DOHH2 (cell line): Measurements from ENCODE around the gene PRKAA1.
A peak's percentile ranks its signal among the peaks of the same experiment; 100 is the strongest.
"Not testable (repeated sequence)": the region's sequence is repeated elsewhere in the genome, so short reads cannot be mapped to it uniquely, and the experiment has no call there.

Experiments used
- H3F3A ChIP-seq: fragments of 200-600 bp; sonication (generic), shearing (Covaris generic); 2 replicates; pipeline ENCODE4 v1.6.0; 2016; ENCODE audit warnings: antibody characterized with exemption, mild to moderate bottlenecking; ENCODE audit not compliant: control insufficient read depth, insufficient read depth
- H3K27ac ChIP-seq: fragments of 200-600 bp; sonication (generic); 2 replicates; pipeline ENCODE4 v1.5.1; 2014; ENCODE audit warnings: low read depth, mild to moderate bottlenecking, low read length, moderate library complexity
- H3K27me3 ChIP-seq: fragments of 200-600 bp; sonication (generic); 2 replicates; pipeline ENCODE4 v1.6.1; 2014; ENCODE audit warnings: mild to moderate bottlenecking, low read length, mixed read lengths; ENCODE audit not compliant: control insufficient read depth
- H3K36me3 ChIP-seq: fragments of 200-600 bp; sonication (generic); 2 replicates; pipeline ENCODE4 v1.6.1; 2014; ENCODE audit warnings: mild to moderate bottlenecking, low read length, moderate library complexity, mixed read lengths; ENCODE audit not compliant: control insufficient read depth
- H3K4me1 ChIP-seq: fragments of 200-600 bp; sonication (generic); 2 replicates; pipeline ENCODE4 v1.6.1; 2014; ENCODE audit warnings: mild to moderate bottlenecking, low read length, mixed read lengths; ENCODE audit not compliant: control insufficient read depth
- H3K4me2 ChIP-seq: fragments of 200-600 bp; sonication (generic); 2 replicates; pipeline ENCODE4 v1.6.0; 2014; ENCODE audit warnings: mild to moderate bottlenecking, low read length, moderate library complexity
- H3K4me3 ChIP-seq: fragments of 200-600 bp; sonication (generic); 2 replicates; pipeline ENCODE4 v1.5.1; 2014; ENCODE audit warnings: mild to moderate bottlenecking, low read length, mixed read lengths
- H3K79me2 ChIP-seq: fragments of 200-600 bp; sonication (generic); 2 replicates; pipeline ENCODE4 v1.6.1; 2014; ENCODE audit warnings: mild to moderate bottlenecking, low read length, mixed read lengths; ENCODE audit not compliant: control insufficient read depth
- H3K9me2 ChIP-seq: fragments of 200-600 bp; sonication (generic); replicated peaks from 2 replicates; pipeline ENCODE4 v1.6.1; 2014; ENCODE audit warnings: mild to moderate bottlenecking, low read length, mixed read lengths; ENCODE audit not compliant: control insufficient read depth
- H3K9me3 ChIP-seq: fragments of 200-600 bp; sonication (generic); 2 replicates; pipeline ENCODE4 v1.6.1; 2014; ENCODE audit warnings: antibody characterized with exemption, low read length, mixed read lengths; ENCODE audit not compliant: control insufficient read depth, insufficient read depth
- H4K20me1 ChIP-seq: fragments of 200-600 bp; sonication (generic); 2 replicates; pipeline ENCODE4 v1.6.0; 2014; ENCODE audit warnings: low read depth, mild to moderate bottlenecking, antibody characterized with exemption, low read length, moderate library complexity; ENCODE audit not compliant: control insufficient read depth, insufficient read depth
- CTCF ChIP-seq: fragments of 200-600 bp; sonication (generic); IDR thresholded peaks from one replicate; pipeline ENCODE4 v1.5.1; 2014; ENCODE audit warnings: antibody characterized with exemption, mild to moderate bottlenecking, low read depth, low read length; ENCODE audit not compliant: poor library complexity, severe bottlenecking
- EZH2phosphoT487 ChIP-seq: fragments of 200-600 bp; sonication (generic); IDR thresholded peaks from 2 replicates; pipeline ENCODE4 v1.6.1; 2017; ENCODE audit warnings: borderline replicate concordance, mild to moderate bottlenecking, antibody characterized with exemption, low read length, moderate library complexity, mixed read lengths

Gene PRKAA1

GRCh38 chr5:40716590-40716989 is 81.6 kb downstream of the PRKAA1 start:
- TF ChIP-seq CTCF (no peak), EZH2phosphoT487 (no peak)
- Histone ChIP-seq H3K27ac (no peak overlapping the region), H3K36me3 (peaks cover 10% of the 10 kb centered on the region; the same call in 1 of the 2 replicates), H3K79me2 (no peaks in the 10 kb centered on the region), H3F3A (peaks cover 4% of the 10 kb centered on the region; the same call in 1 of the 2 replicates), H3K9me3 (no peaks in the 10 kb centered on the region; the same call in 1 of the 2 replicates), H3K27me3 (no peaks in the 10 kb centered on the region), H3K9me2 (no peaks in the 10 kb centered on the region), H4K20me1 (no peaks in the 10 kb centered on the region), H3K4me1 (no peaks in the 10 kb centered on the region), H3K4me2 (no peak overlapping the region), H3K4me3 (no peak overlapping the region)

DNA sequence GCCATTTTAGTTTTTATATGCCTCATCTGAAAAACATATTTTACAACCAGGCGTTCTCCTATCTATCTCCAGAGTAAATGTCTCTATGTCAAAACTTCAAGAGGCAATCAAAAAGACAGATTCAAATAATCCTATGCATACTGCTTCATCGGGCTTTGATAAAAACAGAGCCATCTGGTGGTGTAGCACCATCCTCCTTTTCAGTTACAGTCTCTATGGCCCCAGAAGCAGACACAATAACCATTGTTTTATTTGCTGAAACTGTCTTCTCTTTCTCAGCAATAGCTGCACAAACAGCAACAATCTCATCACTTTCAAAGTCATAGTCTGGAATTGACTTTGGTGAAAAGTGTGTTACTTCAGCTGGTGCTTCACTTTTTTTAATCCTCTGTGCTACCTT is 82.2 kb downstream of the PRKAA1 start:
- Histone ChIP-seq H3K4me3 (no peak overlapping the region), H3K9me2 (no peaks in the 10 kb centered on the region), H4K20me1 (no peaks in the 10 kb centered on the region), H3F3A (peaks cover 4% of the 10 kb centered on the region; the same call in 1 of the 2 replicates), H3K79me2 (no peaks in the 10 kb centered on the region), H3K9me3 (no peaks in the 10 kb centered on the region), H3K4me2 (no peak overlapping the region), H3K36me3 (0 out of 2 replicates have a peak, but pooled peaks cover 7% of the 10 kb centered on the region), H3K27ac (no peak overlapping the region), H3K27me3 (no peaks in the 10 kb centered on the region), H3K4me1 (no peaks in the 10 kb centered on the region)
- TF ChIP-seq CTCF: peak; percentile 24
- no peak for TF ChIP-seq EZH2phosphoT487

GRCh38 chr5:40714001-40714400 is 84.2 kb downstream of the PRKAA1 start:
- Histone ChIP-seq H3K4me3 (no peak overlapping the region), H3K9me2 (no peaks in the 10 kb centered on the region), H3F3A (no peaks in the 10 kb centered on the region), H3K4me2 (no peak overlapping the region), H3K27ac (no peak overlapping the region), H3K4me1 (no peaks in the 10 kb centered on the region), H3K27me3 (no peaks in the 10 kb centered on the region), H4K20me1 (no peaks in the 10 kb centered on the region), H3K36me3 (0 out of 2 replicates have a peak, but pooled peaks cover 4% of the 10 kb centered on the region), H3K79me2 (no peaks in the 10 kb centered on the region), H3K9me3 (no peaks in the 10 kb centered on the region)
- TF ChIP-seq EZH2phosphoT487: no peak
- no peak for TF ChIP-seq CTCF

- not testable (repeated sequence) for H3K9me2 ChIP-seq, H3K27me3 ChIP-seq, H3K36me3 ChIP-seq, H3K4me2 ChIP-seq, H3K79me2 ChIP-seq, H3K27ac ChIP-seq, H4K20me1 ChIP-seq, H3K4me3 ChIP-seq, H3F3A ChIP-seq, H3K4me1 ChIP-seq, H3K9me3 ChIP-seq
These were observed 87.6 kb downstream of the PRKAA1 start for GRCh38 chr5:40710575-40710974.
